K562 (cell line): ENCODE data around the gene POLR3A. TPM values are rescaled to one million over a fixed set of nuclear protein-coding genes. Genes with fewer than 3 reads are reported as not detected.

Source experiments
- ATAC-seq: fragments of 200-7000 bp; cut with Tn5 transposase; 3 replicates; pipeline ENCODE4 v1.9.1; 2020; ENCODE audit warnings: moderate library complexity
- BruUV-seq: library from RNA; stranded (reverse); fragments of 400-500 nt; replicated peaks from 2 replicates; lab custom pipeline; 2021; lab: Mats Ljungman, UMichigan
- CTCF ChIA-PET: fragments of 300-600 bp; formaldehyde crosslinking; extraction: SDS; loops from one replicate; lab custom pipeline; 2021; ENCODE audit warnings: low intra/inter-chr PET ratio; lab: Yijun Ruan, JAX
- POLR2A ChIA-PET: fragments of 300-600, 350-650 bp; sonication (Branson Sonifier 250); formaldehyde crosslinking; extraction: SDS; loops from one replicate; lab custom pipeline; 2021; ENCODE audit warnings: antibody characterized with exemption, inconsistent platforms; lab: Yijun Ruan, JAX
- DNase-seq, 4 experiments: peaks; one replicate each; pipeline versions ENCODE4 v3.0.0 to v3.0.0-alpha.2; 2011 to 2018; ENCODE audit warnings: low spot score in 3 of 4, mixed read lengths in 3 of 4; ENCODE audit errors: extremely low read depth in 1 of 4
- FAIRE-seq: peaks from 2 replicates; lab custom pipeline; 2011; peaks lifted over from hg19 to GRCh38; lab: Jason Lieb, UNC
- H2AFZ ChIP-seq: 2 replicates; pipeline ENCODE4 v1.6.0; 2011; ENCODE audit warnings: low read depth, low read length, control low read depth, inconsistent platforms
- H3K27ac ChIP-seq: fragments of 200-600 bp; 3 replicates; pipeline ENCODE4 v1.8.0; 2011; ENCODE audit warnings: low read depth, mild to moderate bottlenecking, control low read depth, inconsistent platforms, low read length, moderate library complexity, mixed read lengths; ENCODE audit errors: extremely low read depth
- H3K27me3 ChIP-seq, 2 experiments: fragments of 300-600 bp in 1 of 2; 2 replicates in 1 of 2; 3 replicates in 1 of 2; pipeline versions ENCODE4 v1.6.0 to v1.8.0; 2011; ENCODE audit warnings: inconsistent platforms in 2 of 2, low read length in 2 of 2, mild to moderate bottlenecking in 1 of 2, mixed read lengths in 1 of 2, moderate library complexity in 1 of 2; ENCODE audit not compliant: control insufficient read depth in 2 of 2, insufficient read depth in 2 of 2
- H3K36me3 ChIP-seq: fragments of 300-600 bp; 3 replicates; pipeline ENCODE4 v1.8.0; 2011; ENCODE audit warnings: mild to moderate bottlenecking, low read length, inconsistent platforms; ENCODE audit not compliant: control insufficient read depth, insufficient read depth
- H3K4me1 ChIP-seq, 2 experiments: fragments of 200-600 bp in 1 of 2; replicated peaks in 1 of 2; 2 replicates in 1 of 2; 3 replicates in 1 of 2; pipeline versions ENCODE4 v1.5.1 to v1.8.0; 2011; ENCODE audit warnings: inconsistent platforms in 2 of 2, low read length in 2 of 2, mild to moderate bottlenecking in 1 of 2, mixed read lengths in 1 of 2, moderate library complexity in 1 of 2; ENCODE audit not compliant: control insufficient read depth in 2 of 2, insufficient read depth in 2 of 2
- H3K4me2 ChIP-seq: 2 replicates; pipeline ENCODE4 v1.6.1; 2011; ENCODE audit warnings: low read length, control low read depth, inconsistent platforms, mixed read lengths; ENCODE audit not compliant: insufficient read depth
- H3K4me3 ChIP-seq: fragments of 200-600 bp; sonication (generic), shearing (Covaris generic); 2 replicates; pipeline ENCODE4 v1.5.1; 2016; ENCODE audit warnings: control low read depth, inconsistent platforms
- H3K79me2 ChIP-seq: fragments of 200-600 bp; 3 replicates; pipeline ENCODE4 v1.8.0; 2011; ENCODE audit warnings: low read length, inconsistent platforms; ENCODE audit not compliant: control insufficient read depth, insufficient read depth
- H3K9ac ChIP-seq, 2 experiments: 2 replicates each; pipeline versions ENCODE4 v1.6.0 to v1.6.1; 2011; ENCODE audit warnings: low read depth in 2 of 2, low read length in 2 of 2, control low read depth in 1 of 2, inconsistent platforms in 1 of 2, mild to moderate bottlenecking in 1 of 2, mixed read lengths in 1 of 2; ENCODE audit not compliant: insufficient read depth in 1 of 2
- H3K9me1 ChIP-seq: one replicate; pipeline ENCODE4 v1.6.0; 2011; ENCODE audit warnings: inconsistent platforms, mild to moderate bottlenecking, low read length, moderate library complexity; ENCODE audit not compliant: control insufficient read depth, insufficient read depth
- H3K9me3 ChIP-seq: replicated peaks from 2 replicates; pipeline ENCODE4 v1.5.1; 2011; ENCODE audit warnings: low read depth, low read length, inconsistent platforms; ENCODE audit not compliant: control insufficient read depth, insufficient read depth
- H4K20me1 ChIP-seq: replicated peaks from 2 replicates; pipeline ENCODE4 v1.6.1; 2011; ENCODE audit warnings: low read length, inconsistent platforms, mixed read lengths; ENCODE audit not compliant: control insufficient read depth, insufficient read depth
- CBX3 ChIP-seq, 2 experiments: IDR thresholded peaks; 1 replicate in 1 of 2; 2 replicates in 1 of 2; pipeline ENCODE4 v1.6.1; 2012; ENCODE audit warnings: inconsistent platforms in 2 of 2, low read length in 2 of 2, borderline replicate concordance in 1 of 2, control low read depth in 1 of 2
- CREM ChIP-seq: IDR thresholded peaks from 2 replicates; pipeline ENCODE4 v1.6.1; 2014; ENCODE audit warnings: antibody characterized with exemption, low read depth
- FOXJ2 ChIP-seq: fragments of 200-800 bp; sonication (Bioruptor generic); IDR thresholded peaks from 2 replicates; pipeline ENCODE4 v1.6.1; 2016; ENCODE audit warnings: missing genetic modification characterization, missing compliant biosample characterization
- ZBTB33 ChIP-seq: sonication (generic); formaldehyde crosslinking; IDR thresholded peaks from 2 replicates; pipeline ENCODE4 v1.8.1; 2023; ENCODE audit warnings: mild to moderate bottlenecking, missing genetic modification reagents
- ZFX ChIP-seq: sonication (generic); formaldehyde crosslinking; IDR thresholded peaks from 2 replicates; pipeline ENCODE4 v1.8.0; 2022; ENCODE audit warnings: mild to moderate bottlenecking, missing genetic modification reagents, moderate library complexity
- ZNF354B ChIP-seq: fragments of 250-450 bp; sonication (Bioruptor Pico); IDR thresholded peaks from 2 replicates; pipeline ENCODE4 v1.4.0; 2020
- in situ Hi-C: fragments of 300-500 bp; cut with MboI; formaldehyde crosslinking; loops from 4 replicates; pipeline ENCODE4 v1.15.0; 2018; ENCODE audit warnings: inconsistent platforms, mixed read lengths
- intact Hi-C: fragments of 100-400 bp; cut with micrococcal nuclease; formaldehyde crosslinking; loops from 2 replicates; pipeline ENCODE4 v1.14.2; 2022
- polyA plus RNA-seq, 8 experiments: library from polyadenylated mRNA; depleted of rRNA in 4 of 8; stranded (reverse) in 5 of 8; unstranded in 3 of 8; fragments of >200 nt; fragmentation: Nextera tagmentation in 2 of 8; fragmentation: Illumina TruSeq in 1 of 8; extraction: Ambion mirVana in 2 of 8; extraction: Trizol in 1 of 8; gene quantifications; 2 replicates each; pipeline versions ENCODE4 v1.2.1 to v1.2.3, GENCODE V29; 2011 to 2014; ENCODE audit warnings: inconsistent platforms in 1 of 8, missing spikeins in 1 of 8
- total RNA-seq, 7 experiments: library from RNA; depleted of rRNA in 6 of 7; stranded (reverse); fragments of >200 nt in 6 of 7; fragmentation: Illumina TruSeq in 2 of 7; extraction: Trizol in 2 of 7; gene quantifications; 2 replicates each; pipeline versions ENCODE4 v1.2.1 to v1.2.3, GENCODE V29; 2011 to 2021; ENCODE audit warnings: low replicate concordance in 1 of 7
- TF ChIP-seq, protein P1 (sequence below): fragments of 450-650 bp; formaldehyde crosslinking; IDR thresholded peaks from 2 replicates; pipeline ENCODE4 v1.4.0; 2020; ENCODE audit warnings: mild to moderate bottlenecking, moderate library complexity

Gene POLR3A
- total and polyA plus RNA-seq, 9 of the 15 experiments (the other 6 are each of a cell fraction or from before 2014, with no cell fraction given), result 14.9 to 37.0 (median 26.7) TPM

DNA sequence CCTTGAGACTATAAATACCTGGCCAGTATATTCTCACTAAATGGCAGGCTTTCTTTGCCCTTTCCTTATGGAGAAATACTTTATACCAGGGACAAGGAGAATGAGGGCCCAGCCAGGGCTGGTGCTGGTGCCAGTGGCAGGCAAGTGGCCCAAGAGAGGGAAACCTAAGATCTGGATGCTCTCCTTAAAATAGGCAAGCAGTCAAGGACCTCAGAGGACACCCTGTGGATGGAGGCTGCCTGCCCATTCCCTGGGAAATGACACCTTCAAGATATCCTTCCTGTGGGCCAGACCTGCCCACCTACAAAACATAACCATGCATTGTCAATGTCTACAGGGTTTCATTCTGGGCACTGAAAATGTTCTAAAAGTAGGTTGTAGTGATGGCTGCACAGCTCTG is 29.1 kb downstream of the POLR3A start:
- Histone ChIP-seq H3K36me3 (peaks cover 61% of the 10 kb centered on the region), H3K27me3 (no peaks in the 10 kb centered on the region), H4K20me1 (no peaks in the 10 kb centered on the region), H3K9me3 (no peaks in the 10 kb centered on the region), H3K4me1 (0 out of 5 replicates have a peak, but pooled peaks cover 0 to 3% of the 10 kb centered on the region in 2 experiments), H3K27ac (no peak overlapping the region), H3K79me2 (no peaks in the 10 kb centered on the region), H2AFZ (no peak overlapping the region), H3K9me1 (no peaks in the 10 kb centered on the region), H3K4me2 (no peak overlapping the region), H3K9ac (no peak overlapping the region), H3K4me3 (no peak overlapping the region)
- in situ Hi-C loops (no loop called here), intact Hi-C loops (no loop called here)
- TF ChIP-seq ZFX (no peak), ZBTB33 (CRISPR knock-in tag) (no peak), CREM (no peak), CBX3 (IDR thresholded peaks at IDR 0.05; ENCODE audit: borderline replicate concordance in 1 of 2, low read length in 2 of 2) (no peak), FOXJ2 (tag) (no peak), ZNF354B (CRISPR knock-in tag) (no peak)
- TF ChIP-seq, protein P1, sequence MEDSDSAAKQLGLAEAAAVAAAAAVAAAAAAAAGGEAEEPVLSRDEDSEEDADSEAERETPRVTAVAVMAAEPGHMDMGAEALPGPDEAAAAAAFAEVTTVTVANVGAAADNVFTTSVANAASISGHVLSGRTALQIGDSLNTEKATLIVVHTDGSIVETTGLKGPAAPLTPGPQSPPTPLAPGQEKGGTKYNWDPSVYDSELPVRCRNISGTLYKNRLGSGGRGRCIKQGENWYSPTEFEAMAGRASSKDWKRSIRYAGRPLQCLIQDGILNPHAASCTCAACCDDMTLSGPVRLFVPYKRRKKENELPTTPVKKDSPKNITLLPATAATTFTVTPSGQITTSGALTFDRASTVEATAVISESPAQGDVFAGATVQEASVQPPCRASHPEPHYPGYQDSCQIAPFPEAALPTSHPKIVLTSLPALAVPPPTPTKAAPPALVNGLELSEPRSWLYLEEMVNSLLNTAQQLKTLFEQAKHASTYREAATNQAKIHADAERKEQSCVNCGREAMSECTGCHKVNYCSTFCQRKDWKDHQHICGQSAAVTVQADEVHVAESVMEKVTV (CRISPR knock-in tag), result no peak
- ATAC-seq, result no peak
- no TSS peak for BruUV-seq
- ChIA-PET CTCF (no interaction called here), POLR2A (interaction anchor here (1.3 kb wide), 1 partner anchor 110 kb away, joined by 3 read pairs; no protein-coding TSS in a partner anchor)
- FAIRE-seq, result no peak
- DNase-seq, result no peak
